H1 (cell line): ENCODE measurements around the gene YRDC. TPM values are rescaled to one million over a fixed set of nuclear protein-coding genes. Genes with fewer than 3 reads are reported as not detected.
"Not testable (repeated sequence)": the region's sequence is repeated elsewhere in the genome, so short reads cannot be mapped to it uniquely, and the experiment has no call there.

Experiments used
- CTCF ChIA-PET: fragments of 300-600 bp; sonication (Branson Sonifier 250); formaldehyde crosslinking; loops from one replicate; lab custom pipeline; 2021; ENCODE audit not compliant: partially characterized antibody; lab: Charles Lee
- POLR2A ChIA-PET: fragments of 300-600 bp; sonication (Branson Sonifier 250); formaldehyde crosslinking; loops from one replicate; lab custom pipeline; 2021; ENCODE audit warnings: inconsistent platforms; ENCODE audit not compliant: partially characterized antibody; lab: Charles Lee
- DNase-seq, 2 experiments: peaks; one replicate each; pipeline versions ENCODE4 v3.0.0 to v3.0.0-alpha.2; 2010 to 2022; ENCODE audit warnings: low spot score in 2 of 2, low read depth in 1 of 2, mixed read lengths in 1 of 2
- FAIRE-seq: peaks from 2 replicates; lab custom pipeline; 2011; peaks lifted over from hg19 to GRCh38; lab: Jason Lieb, UNC
- H2AFZ ChIP-seq: 2 replicates; pipeline ENCODE4 v1.8.1; 2012; ENCODE audit warnings: low read length, inconsistent platforms
- H2AK5ac ChIP-seq: 2 replicates; pipeline ENCODE4 v1.6.1; 2013; ENCODE audit warnings: low read depth, low read length
- H2BK120ac ChIP-seq: replicated peaks from 2 replicates; pipeline ENCODE3; 2013; ENCODE audit warnings: low read depth, low read length, inconsistent platforms
- H2BK12ac ChIP-seq: 2 replicates; pipeline ENCODE4 v1.6.1; 2013; ENCODE audit warnings: low read depth, low read length
- H2BK15ac ChIP-seq: 2 replicates; pipeline ENCODE4 v1.6.1; 2013; ENCODE audit warnings: low read length
- H2BK20ac ChIP-seq: 2 replicates; pipeline ENCODE4 v1.6.1; 2013; ENCODE audit warnings: low read length
- H2BK5ac ChIP-seq: 2 replicates; pipeline ENCODE4 v1.6.1; 2013; ENCODE audit warnings: low read depth, low read length
- H3K14ac ChIP-seq: 2 replicates; pipeline ENCODE4 v1.6.1; 2013; ENCODE audit warnings: inconsistent platforms; ENCODE audit not compliant: insufficient read length
- H3K18ac ChIP-seq: 2 replicates; pipeline ENCODE4 v1.6.1; 2013; ENCODE audit warnings: low read length; ENCODE audit errors: extremely low read depth
- H3K23ac ChIP-seq: 2 replicates; pipeline ENCODE4 v1.6.1; 2013; ENCODE audit warnings: inconsistent platforms; ENCODE audit not compliant: insufficient read length
- H3K23me2 ChIP-seq: 2 replicates; pipeline ENCODE4 v1.6.1; 2013; ENCODE audit warnings: low read depth, low read length
- H3K27ac ChIP-seq: 2 replicates; pipeline ENCODE4 v1.6.1; 2011; ENCODE audit warnings: low read depth, low read length, inconsistent platforms
- H3K27me3 ChIP-seq, 4 experiments: replicated peaks in 1 of 4; 1 replicate in 1 of 4; 2 replicates in 3 of 4; pipeline versions ENCODE4 v1.6.1 to v1.8.1; 2011 to 2013; ENCODE audit warnings: low read length in 3 of 4, mild to moderate bottlenecking in 3 of 4, inconsistent platforms in 2 of 4, mixed read lengths in 2 of 4, moderate library complexity in 1 of 4; ENCODE audit not compliant: control insufficient read depth in 3 of 4, insufficient read depth in 3 of 4; ENCODE audit errors: extremely low read depth in 1 of 4
- H3K36me3 ChIP-seq, 4 experiments: 2 replicates each; pipeline versions ENCODE4 v1.6.1 to v1.8.1; 2011 to 2013; ENCODE audit warnings: mild to moderate bottlenecking in 4 of 4, low read length in 3 of 4, moderate library complexity in 2 of 4, control low read depth in 1 of 4, inconsistent platforms in 1 of 4; ENCODE audit not compliant: insufficient read depth in 4 of 4, control insufficient read depth in 2 of 4
- H3K4ac ChIP-seq: replicated peaks from 2 replicates; pipeline ENCODE3; 2013; ENCODE audit warnings: low read length, low read depth, mixed read lengths, inconsistent platforms; ENCODE audit not compliant: insufficient read length
- H3K4me1 ChIP-seq, 4 experiments: replicated peaks in 1 of 4; 1 replicate in 1 of 4; 2 replicates in 3 of 4; pipeline versions ENCODE4 v1.6.1 to v1.8.1; 2011 to 2013; ENCODE audit warnings: low read length in 3 of 4, inconsistent platforms in 2 of 4, mixed read lengths in 1 of 4; ENCODE audit not compliant: insufficient read depth in 4 of 4, control insufficient read depth in 3 of 4
- H3K4me2 ChIP-seq, 2 experiments: 2 replicates each; pipeline versions ENCODE4 v1.6.1 to v1.8.1; 2011 to 2013; ENCODE audit warnings: low read depth in 2 of 2, low read length in 2 of 2, control low read depth in 1 of 2, inconsistent platforms in 1 of 2, mild to moderate bottlenecking in 1 of 2; ENCODE audit not compliant: insufficient read depth in 1 of 2
- H3K4me3 ChIP-seq, 4 experiments: fragments of 200-600, 300-600 bp in 1 of 4; sonication (generic), shearing (Covaris generic), sonication (Bioruptor Twin) in 1 of 4; 2 replicates each; pipeline versions ENCODE4 v1.5.1 to v1.8.1; 2011 to 2016; ENCODE audit warnings: low read length in 4 of 4, low read depth in 3 of 4, control low read depth in 2 of 4, inconsistent platforms in 2 of 4, mild to moderate bottlenecking in 2 of 4, mixed read lengths in 1 of 4, moderate library complexity in 1 of 4; ENCODE audit not compliant: insufficient read depth in 2 of 4; ENCODE audit errors: extremely low read depth in 1 of 4
- H3K56ac ChIP-seq: replicated peaks from 2 replicates; pipeline ENCODE3; 2013; ENCODE audit warnings: low read depth, mild to moderate bottlenecking, mixed read lengths, low read length, inconsistent platforms; ENCODE audit not compliant: insufficient read length
- H3K79me1 ChIP-seq: 2 replicates; pipeline ENCODE4 v1.6.1; 2013; ENCODE audit warnings: low read depth, low read length, control low read depth
- H3K79me2 ChIP-seq, 2 experiments: 2 replicates each; pipeline versions ENCODE4 v1.6.1 to v1.8.1; 2012 to 2013; ENCODE audit warnings: low read length in 2 of 2, mild to moderate bottlenecking in 2 of 2, inconsistent platforms in 1 of 2; ENCODE audit not compliant: insufficient read depth in 2 of 2, control insufficient read depth in 1 of 2
- H3K9ac ChIP-seq, 4 experiments: replicated peaks in 1 of 4; 1 replicate in 1 of 4; 2 replicates in 3 of 4; pipeline versions ENCODE4 v1.6.1 to v1.8.1; 2011 to 2013; ENCODE audit warnings: low read depth in 3 of 4, low read length in 3 of 4, control low read depth in 2 of 4, mild to moderate bottlenecking in 2 of 4, moderate library complexity in 2 of 4, inconsistent platforms in 1 of 4; ENCODE audit errors: extremely low read depth in 1 of 4
- H3K9me3 ChIP-seq, 2 experiments: 2 replicates each; pipeline versions ENCODE4 v1.6.1 to v1.8.1; 2012 to 2013; ENCODE audit warnings: mild to moderate bottlenecking in 2 of 2, moderate library complexity in 2 of 2, control low read depth in 1 of 2, inconsistent platforms in 1 of 2, low read depth in 1 of 2, low read length in 1 of 2, mixed read lengths in 1 of 2; ENCODE audit not compliant: insufficient read depth in 2 of 2
- H4K20me1 ChIP-seq, 2 experiments: replicated peaks in 1 of 2; 2 replicates each; pipeline versions ENCODE3 to v1.8.1; 2011 to 2013; ENCODE audit warnings: inconsistent platforms in 2 of 2, low read length in 2 of 2, mild to moderate bottlenecking in 1 of 2; ENCODE audit not compliant: insufficient read depth in 2 of 2, control insufficient read depth in 1 of 2
- H4K5ac ChIP-seq: 2 replicates; pipeline ENCODE4 v1.6.1; 2013; ENCODE audit warnings: low read length, low read depth, mixed read lengths, inconsistent platforms; ENCODE audit not compliant: insufficient read length
- H4K8ac ChIP-seq: 2 replicates; pipeline ENCODE4 v1.8.0; 2013; ENCODE audit warnings: mild to moderate bottlenecking, moderate library complexity, low read length, inconsistent platforms; ENCODE audit not compliant: insufficient read depth; ENCODE audit errors: extremely low read depth
- H4K91ac ChIP-seq: replicated peaks from 2 replicates; pipeline ENCODE3; 2013; ENCODE audit warnings: low read length, mixed read lengths, inconsistent platforms; ENCODE audit not compliant: insufficient read length
- KDM1A ChIP-seq: fragments of 200-600, 300-600 bp; sonication (generic); IDR thresholded peaks from 2 replicates; pipeline ENCODE4 v1.7.1; 2016; ENCODE audit warnings: mild to moderate bottlenecking, low read length, borderline replicate concordance
- POU5F1 ChIP-seq: IDR thresholded peaks from 2 replicates; pipeline ENCODE4 v1.6.1; 2011; ENCODE audit warnings: low read depth, mild to moderate bottlenecking, low read length, moderate library complexity
- RFX5 ChIP-seq: IDR thresholded peaks from 2 replicates; pipeline ENCODE4 v1.6.1; 2011; ENCODE audit warnings: low read depth, low read length, improper control_type of control experiment, borderline replicate concordance
- polyA plus RNA-seq, 7 experiments: library from polyadenylated mRNA; depleted of rRNA in 3 of 7; stranded (reverse) in 5 of 7; unstranded in 2 of 7; fragments of >200 nt in 5 of 7; fragments of 200-250 nt in 2 of 7; gene quantifications; 1 replicate in 5 of 7; 2 replicates in 1 of 7; 4 replicates in 1 of 7; pipeline versions ENCODE4 v1.2.1 to v1.2.3, GENCODE V29; 2011 to 2013; ENCODE audit warnings: missing spikeins in 2 of 7, mixed read lengths in 2 of 7
- total RNA-seq: library from RNA; stranded (reverse); fragmentation: NEBNext Ultra II Directional; extraction: Animal tissue kit (Norgen Biotek cat#: 25700); gene quantifications from 2 replicates; pipeline ENCODE4 v1.2.1, GENCODE V29; 2021
- TF ChIP-seq, protein P1 (sequence below): IDR thresholded peaks from 2 replicates; pipeline ENCODE4 v1.6.1; 2011; ENCODE audit warnings: low read length, improper control_type of control experiment

YRDC gene
- total and polyA plus RNA-seq, 2 of the 8 experiments (the other 6 are each of a cell fraction or from before 2014, with no cell fraction given) = 21.1 to 21.6 TPM

GRCh38 chr1:37776946-37777516, 31.0 kb downstream of the YRDC start (continued):
- TF ChIP-seq, protein P1, sequence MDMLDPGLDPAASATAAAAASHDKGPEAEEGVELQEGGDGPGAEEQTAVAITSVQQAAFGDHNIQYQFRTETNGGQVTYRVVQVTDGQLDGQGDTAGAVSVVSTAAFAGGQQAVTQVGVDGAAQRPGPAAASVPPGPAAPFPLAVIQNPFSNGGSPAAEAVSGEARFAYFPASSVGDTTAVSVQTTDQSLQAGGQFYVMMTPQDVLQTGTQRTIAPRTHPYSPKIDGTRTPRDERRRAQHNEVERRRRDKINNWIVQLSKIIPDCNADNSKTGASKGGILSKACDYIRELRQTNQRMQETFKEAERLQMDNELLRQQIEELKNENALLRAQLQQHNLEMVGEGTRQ = no peak
- TF ChIP-seq POU5F1 (no peak), KDM1A (no peak), RFX5 (no peak)

- H3K4me1 ChIP-seq, H2BK12ac ChIP-seq, FAIRE-seq, H2BK120ac ChIP-seq, H3K27ac ChIP-seq, POLR2A ChIA-PET, H2AK5ac ChIP-seq, H4K20me1 ChIP-seq, H2BK20ac ChIP-seq, H3K14ac ChIP-seq, H4K91ac ChIP-seq, H3K4ac ChIP-seq, H2AFZ ChIP-seq, H2BK15ac ChIP-seq, CTCF ChIA-PET, H3K79me1 ChIP-seq, H4K5ac ChIP-seq, H2BK5ac ChIP-seq, DNase-seq, H3K56ac ChIP-seq, H3K4me2 ChIP-seq, H4K8ac ChIP-seq, H3K23ac ChIP-seq, H3K79me2 ChIP-seq, H3K23me2 ChIP-seq, H3K4me3 ChIP-seq, H3K9me3 ChIP-seq, H3K36me3 ChIP-seq, H3K18ac ChIP-seq, H3K9ac ChIP-seq: not testable (repeated sequence)
- peaks cover 0 to 12% (median 7%) of the 10 kb centered on the region in 4 experiments; a peak in 5 of 7 replicates for H3K27me3 ChIP-seq
These were observed 36.6 kb downstream of the YRDC start for GRCh38 chr1:37771440-37771839.
